Spinal cord (tissue), 10 donors: ENCODE data around the gene LCTL. TPM values are rescaled to one million over a fixed set of nuclear protein-coding genes. Genes with fewer than 3 reads are reported as not detected.
"Not testable (repeated sequence)": the region's sequence is repeated elsewhere in the genome, so short reads cannot be mapped to it uniquely, and the experiment has no call there.

Experiments
- DNase-seq, 6 donors: peaks; one replicate each; pipeline versions ENCODE4 v3.0.0 to v3.0.0-alpha.2; 2013 to 2015; ENCODE audit warnings: low spot score in 6 of 6, low read depth in 4 of 6
- H3K27ac ChIP-seq: one replicate; pipeline ENCODE4 v1.5.1; 2013; ENCODE audit warnings: low read depth, low read length, control low read depth
- H3K27me3 ChIP-seq: one replicate; pipeline ENCODE4 v1.6.1; 2013; ENCODE audit warnings: low read length; ENCODE audit not compliant: control insufficient read depth, insufficient read depth
- H3K36me3 ChIP-seq: one replicate; pipeline ENCODE4 v1.6.1; 2013; ENCODE audit warnings: low read length; ENCODE audit not compliant: control insufficient read depth, insufficient read depth
- H3K4me1 ChIP-seq: one replicate; pipeline ENCODE4 v1.6.1; 2013; ENCODE audit warnings: low read length; ENCODE audit not compliant: control insufficient read depth, insufficient read depth
- H3K4me3 ChIP-seq: one replicate; pipeline ENCODE4 v1.5.1; 2013; ENCODE audit warnings: low read depth, low read length, control low read depth
- H3K9me3 ChIP-seq: one replicate; pipeline ENCODE4 v1.6.1; 2013; ENCODE audit warnings: low read length; ENCODE audit not compliant: control insufficient read depth, insufficient read depth
- WGBS: methylation state at CpG from one replicate; pipeline ENCODE4 v1.1.5; 2013; ENCODE audit warnings: missing lambda C conversion rate; ENCODE audit not compliant: insufficient coverage; 5-methylcytosine and 5-hydroxymethylcytosine counted together
- polyA plus RNA-seq, 2 donors: library from polyadenylated mRNA; unstranded; fragments of 120-200 nt; gene quantifications; one replicate each; pipeline ENCODE4 v1.2.1, GENCODE V29; 2013; ENCODE audit not compliant: insufficient read length in 2 of 2
- total RNA-seq, 2 donors: library from RNA; depleted of rRNA in 1 of 2; stranded (reverse); fragments of 120-200 nt in 1 of 2; fragments of >200 nt in 1 of 2; gene quantifications; one replicate each; pipeline versions ENCODE4 v1.2.3 to v1.2.4, GENCODE V29; 2013 to 2014
- donor health status: healthy.

Gene LCTL
- total and polyA plus RNA-seq, 4 donors = 0.10 to 0.54 (median 0.38) TPM

DNA sequence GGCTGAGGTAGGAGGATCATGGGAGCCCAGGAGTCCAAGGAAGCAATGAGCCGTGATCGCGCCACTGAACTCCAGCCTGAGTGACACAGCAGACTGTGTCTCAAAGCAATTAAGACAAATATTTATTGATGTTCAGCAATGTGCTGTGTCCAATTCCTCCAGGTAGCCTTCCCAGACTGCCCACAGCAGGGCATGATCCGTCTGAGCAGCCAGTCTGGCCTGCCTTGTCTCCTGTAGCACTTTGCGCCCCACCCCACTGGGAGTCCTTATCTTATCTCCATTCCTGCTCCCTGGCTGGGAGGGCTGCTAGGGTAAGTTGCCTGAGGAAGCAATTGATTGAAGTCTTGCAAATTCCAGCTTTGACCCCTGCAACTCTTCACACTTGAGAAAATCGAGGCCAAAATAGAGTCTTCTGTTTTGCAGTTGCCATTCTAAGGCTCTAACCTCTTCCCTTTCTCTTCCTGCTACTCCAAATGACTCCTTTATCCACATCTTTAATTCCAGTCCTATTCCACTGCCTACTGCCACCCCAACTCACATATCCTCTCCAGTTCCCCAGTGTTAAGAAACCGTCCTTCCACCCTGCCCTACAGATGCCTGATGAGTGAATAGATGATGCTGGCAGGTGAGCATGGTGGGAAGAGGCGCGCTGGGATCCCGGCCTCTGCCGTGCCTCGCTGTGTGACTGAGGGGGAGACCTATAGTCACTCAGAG, 26.9 kb upstream of the LCTL start:
- no peaks in the 10 kb centered on the region for H3K9me3 ChIP-seq
- 82% methylated on average over 11 of the region's 12 CpGs for WGBS
- H3K4me1 ChIP-seq = no peaks in the 10 kb centered on the region
- no peak overlapping the region for H3K4me3 ChIP-seq
- H3K27ac ChIP-seq = no peak overlapping the region
- H3K27me3 ChIP-seq = no peaks in the 10 kb centered on the region
- no peak for DNase-seq
- H3K36me3 ChIP-seq = no peaks in the 10 kb centered on the region

DNA sequence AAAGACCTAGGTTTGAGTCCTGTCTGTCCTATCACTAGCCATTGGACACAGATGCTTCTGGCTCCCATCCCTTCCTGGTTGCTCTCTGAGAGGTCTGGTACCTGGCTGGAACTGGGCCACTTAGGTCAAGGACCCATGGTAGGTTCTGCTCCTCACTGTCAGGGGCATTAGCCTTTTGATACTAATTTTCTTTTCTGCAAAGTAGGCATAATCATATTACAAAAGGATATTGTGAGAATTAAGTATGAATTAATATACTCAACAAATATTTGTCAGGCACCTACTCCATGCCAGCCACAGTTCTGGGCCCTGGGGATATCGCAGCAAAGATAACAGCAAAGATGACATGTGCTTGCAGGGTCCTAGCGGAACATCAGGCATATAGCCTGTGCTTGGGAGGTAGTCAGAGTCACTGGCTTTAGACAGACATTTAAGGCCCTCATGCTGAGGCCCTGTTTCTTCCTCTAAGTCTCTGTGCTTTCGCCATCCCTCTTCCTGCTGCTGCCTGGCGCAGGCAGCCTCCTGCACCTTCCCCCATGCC, 25.6 kb upstream of the LCTL start:
- peaks cover 2% of the 10 kb centered on the region for H3K4me1 ChIP-seq
- H3K27me3 ChIP-seq = no peaks in the 10 kb centered on the region
- no peak overlapping the region for H3K4me3 ChIP-seq
- no peak for DNase-seq
- 92% methylated on average over 3 of the region's 4 CpGs for WGBS
- H3K27ac ChIP-seq = no peak overlapping the region
- no peaks in the 10 kb centered on the region for H3K9me3 ChIP-seq
- no peaks in the 10 kb centered on the region for H3K36me3 ChIP-seq

DNA sequence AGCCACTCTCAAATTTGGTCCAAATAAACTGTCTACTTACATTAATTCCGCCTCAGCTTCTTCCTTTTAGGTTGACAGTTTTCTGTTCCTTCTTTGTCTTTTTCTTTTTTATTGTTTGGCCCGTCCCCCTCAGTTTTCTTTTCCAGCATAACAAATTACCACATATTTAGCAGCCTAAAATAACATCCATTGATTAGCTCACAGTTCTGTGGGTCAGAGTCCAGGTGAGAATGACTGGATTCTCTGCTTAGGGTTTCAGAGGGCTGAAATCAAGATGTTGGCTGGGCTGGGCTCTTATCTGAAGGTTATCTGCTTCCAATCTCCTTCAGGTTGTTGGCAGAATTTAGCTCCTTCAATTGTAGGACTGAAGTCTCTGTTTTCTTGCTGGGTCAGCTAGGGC, 24.6 kb upstream of the LCTL start:
- Histone ChIP-seq H3K4me1 (peaks cover 6% of the 10 kb centered on the region), H3K36me3 (no peaks in the 10 kb centered on the region), H3K27ac (no peak overlapping the region), H3K4me3 (no peak overlapping the region), H3K9me3 (no peaks in the 10 kb centered on the region), H3K27me3 (no peaks in the 10 kb centered on the region)
- 100% methylated on average over 1 of the region's 2 CpGs for WGBS
- DNase-seq = no peak

DNA sequence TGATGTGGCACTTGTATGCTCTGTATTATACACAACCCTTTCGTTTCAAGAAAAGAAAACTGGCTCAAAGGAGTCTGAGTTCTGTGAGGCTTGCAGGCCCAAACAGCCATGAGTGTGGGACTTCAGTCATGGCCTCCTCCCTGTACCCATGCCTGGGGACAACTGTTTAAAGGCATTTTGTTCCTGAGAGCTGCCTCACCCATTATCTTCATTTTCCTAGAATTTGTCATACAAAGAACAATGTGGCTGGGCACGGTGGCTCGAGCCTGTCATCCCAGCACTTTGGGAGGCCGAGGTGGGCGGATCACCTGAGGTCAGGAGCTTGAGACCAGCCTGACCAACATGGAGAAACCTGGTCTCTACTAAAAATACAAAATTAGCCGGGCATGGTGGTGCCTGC, 23.6 kb upstream of the LCTL start:
- not testable (repeated sequence) for H3K27me3 ChIP-seq, H3K9me3 ChIP-seq, H3K4me1 ChIP-seq, H3K4me3 ChIP-seq, DNase-seq, H3K36me3 ChIP-seq, H3K27ac ChIP-seq
- 84% methylated on average over 3 of the region's 6 CpGs for WGBS

DNA sequence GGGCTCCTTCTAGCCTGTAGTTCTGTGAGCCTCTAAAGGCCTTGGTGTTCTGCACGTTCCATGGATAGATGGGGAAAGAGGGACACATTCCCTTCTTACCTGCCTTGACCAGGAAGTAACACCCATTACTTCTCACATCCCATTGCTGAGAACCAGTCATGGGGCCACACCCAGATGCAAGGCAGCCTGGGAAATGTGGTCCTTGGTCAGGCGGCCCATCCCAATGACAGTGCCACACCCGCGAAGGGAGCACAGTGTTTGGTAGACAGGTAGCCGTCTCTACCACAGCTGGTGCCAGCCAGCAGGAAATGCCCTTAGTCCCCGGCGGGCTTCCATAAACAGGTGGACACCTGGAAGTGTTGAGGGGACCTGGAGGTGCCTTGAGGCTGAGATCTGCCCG, 23.2 kb upstream of the LCTL start:
- Histone ChIP-seq H3K27ac (no peak overlapping the region), H3K4me1 (peaks cover 6% of the 10 kb centered on the region), H3K4me3 (no peak overlapping the region), H3K9me3 (no peaks in the 10 kb centered on the region), H3K36me3 (no peaks in the 10 kb centered on the region), H3K27me3 (no peaks in the 10 kb centered on the region)
- 77% methylated on average over 7 of the region's 8 CpGs for WGBS
- no peak for DNase-seq

DNA sequence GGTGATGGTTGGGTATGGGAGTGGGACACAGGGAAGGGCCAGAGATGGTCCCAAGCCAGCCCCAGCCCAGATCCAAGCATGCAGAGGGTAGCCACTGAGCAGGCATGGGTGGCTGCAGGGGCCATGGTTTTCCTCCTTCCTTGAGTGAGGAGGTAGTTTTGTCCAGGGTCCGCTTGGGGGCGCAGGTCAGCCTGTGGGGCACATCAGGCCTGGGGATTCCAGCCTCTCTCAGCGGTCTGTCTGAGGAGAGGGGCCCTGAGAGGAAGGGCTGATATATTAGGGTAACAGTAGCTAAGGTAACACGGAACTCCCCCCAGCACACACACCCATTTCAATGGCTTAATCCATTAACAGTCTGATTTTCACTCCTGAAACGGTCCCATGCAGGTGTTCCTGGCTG, 22.7 kb upstream of the LCTL start:
- Histone ChIP-seq H3K4me1 (peaks cover 6% of the 10 kb centered on the region), H3K27ac (no peak overlapping the region), H3K36me3 (no peaks in the 10 kb centered on the region), H3K9me3 (no peaks in the 10 kb centered on the region), H3K4me3 (no peak overlapping the region), H3K27me3 (no peaks in the 10 kb centered on the region)
- WGBS = 19% methylated on average over 2 of the region's 5 CpGs
- no peak for DNase-seq

DNA sequence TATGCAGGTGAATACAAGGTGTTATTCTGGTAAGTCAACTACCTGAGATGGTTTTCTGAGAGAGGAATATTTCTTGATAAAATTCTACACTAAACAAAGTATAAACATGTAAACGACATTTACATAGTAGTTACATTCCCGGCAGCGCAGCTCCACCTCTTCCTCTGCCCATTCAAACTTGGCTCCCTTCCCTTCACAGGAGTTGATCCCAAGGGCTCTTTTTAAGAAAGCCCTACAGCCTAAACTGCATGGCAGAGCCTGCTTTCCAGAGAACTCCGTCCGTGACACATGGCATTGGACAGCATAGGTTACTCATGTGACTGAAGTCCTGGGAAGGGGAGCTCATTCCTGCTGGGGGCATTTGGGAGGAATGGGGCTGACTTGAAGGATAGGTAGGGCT, 22.0 kb upstream of the LCTL start:
- Histone ChIP-seq H3K27ac (no peak overlapping the region), H3K9me3 (no peaks in the 10 kb centered on the region), H3K36me3 (no peaks in the 10 kb centered on the region), H3K27me3 (no peaks in the 10 kb centered on the region), H3K4me1 (peaks cover 6% of the 10 kb centered on the region), H3K4me3 (no peak overlapping the region)
- no peak for DNase-seq
- 60% methylated on average over 5 of the region's 5 CpGs for WGBS

DNA sequence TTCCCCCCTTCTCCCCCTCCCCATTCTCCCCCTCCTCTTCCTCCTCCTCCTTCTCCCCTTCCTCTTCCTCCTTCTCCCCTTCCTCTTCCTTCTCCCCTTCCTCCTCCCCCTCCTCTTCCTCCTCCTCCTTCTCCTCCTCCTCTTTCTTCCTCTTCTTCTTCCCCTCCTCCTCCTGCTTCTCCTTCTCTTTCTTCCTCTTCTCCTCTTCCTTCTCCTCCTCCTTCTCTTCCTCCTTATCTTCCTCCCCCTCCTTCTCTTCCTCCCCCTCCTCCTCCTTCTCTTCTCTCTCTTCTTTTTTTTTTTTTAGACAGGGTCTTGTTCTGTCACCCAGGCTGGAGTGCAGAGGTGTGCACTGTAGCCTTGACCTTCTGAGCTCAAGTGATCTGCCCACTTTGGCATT, 21.2 kb upstream of the LCTL start:
- Histone ChIP-seq H3K4me3 (no peak overlapping the region), H3K27ac (no peak overlapping the region), H3K9me3 (no peaks in the 10 kb centered on the region), H3K27me3 (no peaks in the 10 kb centered on the region), H3K4me1 (peaks cover 6% of the 10 kb centered on the region), H3K36me3 (no peaks in the 10 kb centered on the region)
- DNase-seq = no peak

DNA sequence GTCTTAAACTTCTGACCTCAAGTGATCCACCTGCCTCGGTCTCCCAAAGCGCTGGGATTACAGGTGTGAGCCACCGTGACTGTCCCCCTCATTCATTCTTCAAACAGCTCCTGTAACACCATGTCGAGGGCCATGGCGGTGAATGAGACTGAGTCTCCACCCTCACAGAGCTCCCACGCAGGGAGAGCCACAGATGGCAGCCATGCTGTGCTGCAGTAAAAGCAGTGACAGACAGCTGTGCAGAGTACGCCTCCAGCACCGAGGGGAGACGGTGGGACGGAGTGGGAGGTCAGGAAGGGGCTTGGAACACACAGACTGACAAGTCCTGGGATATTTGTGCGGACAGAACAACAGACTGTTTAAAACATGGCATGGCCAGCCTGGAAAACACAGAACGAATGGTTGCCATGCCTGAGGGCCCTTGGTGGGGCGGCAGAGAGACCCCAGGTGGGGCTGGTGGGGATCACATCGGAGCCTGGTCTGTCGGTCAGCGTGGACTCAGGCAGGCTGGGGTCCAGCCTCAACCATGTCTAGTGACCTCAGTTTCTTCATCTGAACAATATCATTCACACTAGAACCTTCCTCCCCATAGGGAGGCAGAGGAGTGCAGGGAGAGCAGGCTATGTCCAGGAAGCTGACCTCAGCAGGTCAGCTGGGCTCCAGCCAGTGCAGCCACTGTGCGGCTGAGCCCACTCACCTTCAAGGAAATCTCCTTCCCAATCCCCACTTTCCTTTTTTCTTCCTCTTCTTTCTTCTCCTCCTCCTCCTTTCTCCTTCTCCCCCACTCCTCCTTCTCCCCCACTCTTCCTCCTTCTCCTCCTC, 20.6 kb upstream of the LCTL start:
- WGBS = 47% methylated on average over 15 of the region's 17 CpGs
- no peaks in the 10 kb centered on the region for H3K9me3 ChIP-seq
- H3K36me3 ChIP-seq = no peaks in the 10 kb centered on the region
- peaks cover 6% of the 10 kb centered on the region for H3K4me1 ChIP-seq
- peak in 1 of 6 donors; percentile 27 for DNase-seq
- no peak overlapping the region for H3K27ac ChIP-seq
- no peak overlapping the region for H3K4me3 ChIP-seq
- no peaks in the 10 kb centered on the region for H3K27me3 ChIP-seq
